Spinal cord (tissue), 10 donors: ENCODE results near the gene TWIST1. TPM values are rescaled to one million over a fixed set of nuclear protein-coding genes. Genes with fewer than 3 reads are reported as not detected.

ENCODE experiments used
- DNase-seq, 6 donors: peaks; one replicate each; pipeline versions ENCODE4 v3.0.0 to v3.0.0-alpha.2; 2013 to 2015; ENCODE audit warnings: low spot score in 6 of 6, low read depth in 4 of 6
- H3K27ac ChIP-seq: one replicate; pipeline ENCODE4 v1.5.1; 2013; ENCODE audit warnings: low read depth, low read length, control low read depth
- H3K27me3 ChIP-seq: one replicate; pipeline ENCODE4 v1.6.1; 2013; ENCODE audit warnings: low read length; ENCODE audit not compliant: control insufficient read depth, insufficient read depth
- H3K36me3 ChIP-seq: one replicate; pipeline ENCODE4 v1.6.1; 2013; ENCODE audit warnings: low read length; ENCODE audit not compliant: control insufficient read depth, insufficient read depth
- H3K4me1 ChIP-seq: one replicate; pipeline ENCODE4 v1.6.1; 2013; ENCODE audit warnings: low read length; ENCODE audit not compliant: control insufficient read depth, insufficient read depth
- H3K4me3 ChIP-seq: one replicate; pipeline ENCODE4 v1.5.1; 2013; ENCODE audit warnings: low read depth, low read length, control low read depth
- H3K9me3 ChIP-seq: one replicate; pipeline ENCODE4 v1.6.1; 2013; ENCODE audit warnings: low read length; ENCODE audit not compliant: control insufficient read depth, insufficient read depth
- WGBS: methylation state at CpG from one replicate; pipeline ENCODE4 v1.1.5; 2013; ENCODE audit warnings: missing lambda C conversion rate; ENCODE audit not compliant: insufficient coverage; 5-methylcytosine and 5-hydroxymethylcytosine counted together
- polyA plus RNA-seq, 2 donors: library from polyadenylated mRNA; unstranded; fragments of 120-200 nt; gene quantifications; one replicate each; pipeline ENCODE4 v1.2.1, GENCODE V29; 2013; ENCODE audit not compliant: insufficient read length in 2 of 2
- total RNA-seq, 2 donors: library from RNA; depleted of rRNA in 1 of 2; stranded (reverse); fragments of 120-200 nt in 1 of 2; fragments of >200 nt in 1 of 2; gene quantifications; one replicate each; pipeline versions ENCODE4 v1.2.3 to v1.2.4, GENCODE V29; 2013 to 2014
- donor health status: healthy.

Gene TWIST1
- total and polyA plus RNA-seq, 4 donors = 5.7 to 19.9 (median 6.7) TPM

DNA sequence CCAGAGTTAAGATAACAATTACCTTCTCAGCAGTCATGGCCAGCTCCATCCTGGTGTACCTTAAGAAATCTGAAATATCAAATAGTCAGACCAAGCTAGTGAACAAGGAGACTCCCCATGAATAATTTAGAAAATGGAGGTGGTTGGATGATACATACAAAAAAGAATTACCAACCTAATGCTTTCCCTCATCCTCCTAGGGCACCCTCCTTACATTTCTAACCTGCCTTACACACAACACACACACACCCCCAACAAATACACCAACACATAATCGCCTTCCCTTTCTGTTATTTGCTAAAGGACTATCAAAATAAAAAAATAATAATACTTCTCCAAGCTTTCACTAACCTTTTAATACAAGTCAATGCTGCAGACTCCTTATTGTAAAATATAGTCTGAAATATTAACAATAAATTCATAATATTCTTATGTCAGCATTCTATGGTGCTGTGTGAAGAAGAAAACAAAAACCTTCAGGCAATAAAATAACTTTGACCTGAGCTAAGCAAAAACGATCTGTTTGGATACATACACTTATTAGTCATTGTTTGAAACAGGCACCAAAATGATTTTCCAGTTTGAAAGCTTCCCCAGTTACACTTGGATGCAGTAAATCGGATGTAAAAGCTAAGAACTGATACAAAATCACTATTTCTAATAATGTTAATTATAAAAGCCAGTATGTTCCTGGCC is 3.4 kb downstream of the TWIST1 start:
- peak overlapping the region; percentile 68 for H3K4me3 ChIP-seq

DNA sequence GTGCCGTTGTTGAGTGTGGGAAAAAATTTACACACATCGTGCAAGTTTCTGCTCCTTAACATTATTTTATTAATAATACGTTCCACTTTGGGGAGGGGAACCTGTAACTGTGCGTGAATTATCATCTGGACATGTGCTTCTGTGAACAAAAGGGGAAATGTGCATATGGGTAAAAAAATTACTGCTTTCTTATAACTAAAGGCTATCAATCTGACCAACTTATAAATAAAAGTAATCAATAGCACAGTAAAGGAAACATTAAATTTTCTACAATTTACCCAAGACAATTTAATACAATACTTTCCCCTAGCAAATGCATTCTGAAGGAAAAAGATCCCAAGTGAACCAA is 4.5 kb downstream of the TWIST1 start:
- H3K27ac ChIP-seq = no peak overlapping the region
- peaks cover 98% of the 10 kb centered on the region for H3K27me3 ChIP-seq
- peak overlapping the region; percentile 26 for H3K4me3 ChIP-seq
- no peaks in the 10 kb centered on the region for H3K36me3 ChIP-seq
- H3K4me1 ChIP-seq = peaks cover 26% of the 10 kb centered on the region
- no peaks in the 10 kb centered on the region for H3K9me3 ChIP-seq
- no CpG with 5 or more reads among the region's 4 CpGs for WGBS
- peak in 3 of 6 donors; percentile 26 to 53 (median 36) for DNase-seq

More for the DNA sequence above, 3.4 kb downstream of the TWIST1 start:
- H3K9me3 ChIP-seq = no peaks in the 10 kb centered on the region
- H3K4me1 ChIP-seq = peaks cover 30% of the 10 kb centered on the region
- WGBS = no CpG with 5 or more reads among the region's 3 CpGs
- H3K36me3 ChIP-seq = no peaks in the 10 kb centered on the region
- H3K27ac ChIP-seq = no peak overlapping the region
- H3K27me3 ChIP-seq = peaks cover 98% of the 10 kb centered on the region
- DNase-seq = peak in 3 of 6 donors; percentile 0 to 21 (median 7)

DNA sequence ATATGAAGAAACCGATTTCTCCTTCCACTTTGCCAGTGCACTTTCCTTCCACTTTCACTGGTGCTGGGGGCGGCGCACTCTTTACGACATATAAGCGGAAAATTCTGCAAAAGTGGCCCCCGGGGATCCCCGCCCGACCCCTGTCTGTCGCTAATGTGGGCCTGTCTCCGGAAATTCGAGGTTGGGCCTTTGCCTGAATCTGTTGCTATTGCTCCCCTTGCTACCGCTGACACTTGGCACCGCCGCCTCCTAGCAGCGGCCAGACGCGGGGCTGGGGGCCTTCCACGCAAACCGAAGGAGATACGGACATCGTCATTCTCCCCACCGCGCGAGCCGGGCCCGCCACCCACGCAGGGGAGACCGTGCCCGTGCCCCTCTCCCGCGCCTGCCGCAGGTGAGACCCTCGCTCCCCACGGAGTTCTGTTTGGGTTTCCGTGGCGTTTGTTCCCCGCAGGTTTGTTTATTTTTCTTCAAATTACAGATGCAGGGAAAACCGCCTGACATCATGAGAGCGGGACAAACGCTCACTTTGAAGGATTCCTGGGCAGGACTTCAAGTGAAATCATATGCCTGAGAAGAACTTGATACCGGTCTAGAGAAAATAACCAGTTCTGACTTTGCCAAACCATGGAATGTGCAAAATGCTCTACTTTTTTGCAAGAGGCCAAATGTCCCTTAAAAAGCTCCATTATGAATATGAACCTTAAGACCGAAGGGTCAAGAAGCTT is 5.0 kb downstream of the TWIST1 start:
- H3K4me3 ChIP-seq = peak overlapping the region; percentile 26
- WGBS = 1% methylated on average over 41 of the region's 42 CpGs
- peaks cover 26% of the 10 kb centered on the region for H3K4me1 ChIP-seq
- peak in 2 of 6 donors; percentile 14 to 35 for DNase-seq
- no peaks in the 10 kb centered on the region for H3K36me3 ChIP-seq
- H3K9me3 ChIP-seq = no peaks in the 10 kb centered on the region
- peaks cover 98% of the 10 kb centered on the region for H3K27me3 ChIP-seq
- H3K27ac ChIP-seq = peak overlapping the region; percentile 29

DNA sequence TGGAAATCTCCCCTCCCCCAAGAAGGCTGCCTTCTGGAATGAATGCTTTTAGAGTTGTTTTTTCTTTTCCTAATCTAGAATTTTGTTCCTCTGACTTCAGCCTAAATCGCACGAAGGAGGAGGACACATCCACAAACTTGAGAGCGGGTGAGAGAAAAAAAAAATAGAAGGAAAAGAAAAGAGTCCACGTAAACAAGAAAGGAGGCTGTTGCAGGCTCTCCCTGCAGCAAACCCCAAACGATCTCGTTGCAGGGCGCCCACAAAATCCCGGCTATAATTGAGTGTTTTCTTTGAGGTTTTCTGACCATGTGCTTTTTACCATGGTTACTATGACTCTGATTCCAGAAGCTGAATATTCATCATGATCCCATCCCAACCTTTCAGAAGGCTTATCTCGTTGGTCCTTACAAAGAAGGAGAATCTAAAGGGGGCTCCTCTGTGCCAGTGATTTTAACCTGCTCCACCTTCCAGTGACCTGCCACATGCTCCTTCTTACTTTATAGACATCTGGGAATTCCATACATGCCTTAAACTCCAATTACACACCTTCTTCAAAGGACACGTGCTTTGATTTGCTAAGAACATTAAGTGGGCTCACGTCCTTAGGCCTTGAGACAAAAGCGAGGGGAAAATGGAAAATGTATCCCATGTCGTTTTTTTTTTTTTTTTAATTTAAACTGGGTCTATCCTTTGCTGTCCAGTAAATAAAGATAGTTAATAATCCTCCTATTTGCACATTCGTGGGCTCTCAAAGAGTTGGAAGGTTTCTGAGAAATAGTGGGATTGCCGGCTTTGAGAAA is 5.8 kb downstream of the TWIST1 start:
- Histone ChIP-seq H3K4me3 (peak overlapping the region; percentile 26), H3K4me1 (peaks cover 30% of the 10 kb centered on the region), H3K9me3 (no peaks in the 10 kb centered on the region), H3K36me3 (no peaks in the 10 kb centered on the region), H3K27me3 (peaks cover 100% of the 10 kb centered on the region), H3K27ac (peak overlapping the region; percentile 52)
- 3% methylated on average over 5 of the region's 15 CpGs for WGBS
- peak in 4 of 6 donors; percentile 9 to 62 (median 42) for DNase-seq

DNA sequence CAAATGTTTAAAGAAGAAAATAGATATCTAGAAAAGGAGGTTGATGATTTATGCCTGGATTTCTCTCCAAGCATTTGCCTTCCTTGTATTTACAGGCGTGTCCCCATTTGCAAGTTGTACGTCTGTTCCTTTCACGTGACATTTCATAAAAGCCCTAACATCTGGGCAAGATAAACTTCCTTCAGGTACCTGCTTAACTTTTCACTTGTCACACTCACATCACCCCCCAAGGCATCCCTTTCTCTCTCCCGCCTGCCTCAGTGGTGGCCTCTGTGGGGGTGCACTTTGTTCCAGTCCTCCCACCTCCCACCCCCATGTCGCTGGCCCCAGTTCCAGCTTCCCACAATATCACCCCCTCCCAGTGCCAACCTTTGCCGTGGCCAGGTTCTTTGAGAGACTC is 6.7 kb downstream of the TWIST1 start:
- WGBS = 0% methylated on average over 4 of the region's 6 CpGs
- H3K4me1 ChIP-seq = peaks cover 30% of the 10 kb centered on the region
- peak in 1 of 6 donors; percentile 15 for DNase-seq

DNA sequence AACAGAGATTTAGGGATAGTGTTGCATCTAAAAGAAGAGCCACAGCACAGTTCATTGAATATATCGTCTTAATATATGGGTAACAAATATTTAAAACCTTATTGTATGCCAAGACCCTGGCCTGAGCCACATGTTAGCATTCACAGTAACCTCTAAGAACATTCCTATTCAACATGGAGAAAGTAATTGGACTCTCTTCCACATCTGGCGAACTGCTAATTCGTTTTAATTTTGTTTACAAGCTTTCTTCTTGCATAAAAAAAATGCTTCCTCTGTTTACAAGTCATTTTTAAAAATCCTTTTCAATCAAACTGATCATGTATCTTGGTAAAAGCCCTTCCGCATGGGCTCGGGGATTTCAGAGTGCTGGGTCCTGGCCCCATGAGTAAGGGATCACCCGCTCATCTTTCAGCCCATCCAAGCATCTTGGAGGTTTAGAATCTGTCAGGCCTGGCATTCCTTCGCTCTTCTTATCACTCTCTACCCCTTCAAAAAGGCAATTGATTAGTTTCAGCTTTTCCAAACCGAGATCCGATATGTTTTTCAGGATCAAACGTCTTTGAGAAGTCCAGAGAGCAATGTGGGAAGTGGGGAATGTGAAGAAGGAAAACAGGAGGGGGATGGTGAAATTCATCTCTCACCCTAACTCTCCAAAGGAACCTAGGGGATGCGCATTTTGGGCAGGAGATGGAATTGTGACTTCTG is 7.3 kb downstream of the TWIST1 start:
- H3K4me1 ChIP-seq = peaks cover 30% of the 10 kb centered on the region
- no peak overlapping the region for H3K27ac ChIP-seq

More for the DNA sequence above, 6.7 kb downstream of the TWIST1 start:
- H3K27me3 ChIP-seq = peaks cover 100% of the 10 kb centered on the region
- H3K36me3 ChIP-seq = no peaks in the 10 kb centered on the region
- no peak overlapping the region for H3K27ac ChIP-seq
- no peaks in the 10 kb centered on the region for H3K9me3 ChIP-seq
- no peak overlapping the region for H3K4me3 ChIP-seq

DNA sequence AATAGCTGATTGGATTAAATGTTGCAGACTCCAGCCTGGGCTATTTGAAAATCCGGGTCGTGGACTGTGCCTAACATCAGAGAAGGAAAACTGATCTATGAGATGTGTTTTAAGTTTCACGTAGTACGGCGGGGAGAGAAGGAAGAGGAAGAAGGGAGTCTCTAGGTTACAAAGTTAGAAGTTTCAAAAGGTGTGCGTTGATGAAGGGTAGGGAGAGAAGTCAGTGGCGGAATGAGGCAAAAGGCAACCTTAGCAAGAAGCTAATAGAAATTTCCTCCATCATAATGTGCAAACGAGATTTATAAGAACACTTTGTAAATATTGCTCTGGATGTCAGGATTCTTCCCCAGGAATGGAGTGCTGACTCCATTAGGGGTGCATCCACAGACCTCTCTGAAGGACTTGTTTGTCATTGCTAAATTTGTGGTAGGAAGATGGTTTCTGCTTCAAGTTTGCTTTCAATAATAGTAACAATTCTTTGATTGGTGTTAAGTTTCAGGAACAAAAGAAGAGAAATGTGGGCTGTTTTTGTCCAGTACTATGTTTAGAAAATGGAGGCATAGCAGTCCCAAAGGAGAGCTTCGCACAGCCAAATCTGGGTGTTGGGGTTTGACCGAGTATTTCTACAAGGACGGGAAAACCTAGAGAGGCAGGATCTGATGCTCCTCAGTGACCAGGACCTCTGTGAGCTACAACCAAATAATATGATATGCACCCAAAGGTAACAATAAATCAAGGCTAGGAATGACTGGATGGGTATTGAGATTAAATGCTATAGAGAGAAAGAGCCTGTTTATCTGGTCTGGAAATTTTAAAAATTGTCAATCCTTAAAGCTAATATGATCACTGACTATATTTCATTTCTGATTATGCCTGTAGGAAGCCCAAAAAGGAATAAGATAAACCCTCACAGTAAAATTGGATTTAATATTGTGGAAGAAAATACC is 8.2 kb downstream of the TWIST1 start:
- peak overlapping the region; percentile 79 for H3K27ac ChIP-seq
- H3K4me3 ChIP-seq = no peak overlapping the region
- DNase-seq = peak in 4 of 6 donors; percentile 6 to 49 (median 20)
- H3K27me3 ChIP-seq = peaks cover 100% of the 10 kb centered on the region
- no peaks in the 10 kb centered on the region for H3K9me3 ChIP-seq
- no peaks in the 10 kb centered on the region for H3K36me3 ChIP-seq
- 0% methylated on average over 6 of the region's 11 CpGs for WGBS
- H3K4me1 ChIP-seq = peaks cover 30% of the 10 kb centered on the region

More for the DNA sequence above, 7.3 kb downstream of the TWIST1 start:
- no peak overlapping the region for H3K4me3 ChIP-seq
- H3K36me3 ChIP-seq = no peaks in the 10 kb centered on the region
- H3K27me3 ChIP-seq = peaks cover 100% of the 10 kb centered on the region
- no peaks in the 10 kb centered on the region for H3K9me3 ChIP-seq
- peak in 3 of 6 donors; percentile 9 to 40 (median 37) for DNase-seq
- 15% methylated on average over 6 of the region's 11 CpGs for WGBS

DNA sequence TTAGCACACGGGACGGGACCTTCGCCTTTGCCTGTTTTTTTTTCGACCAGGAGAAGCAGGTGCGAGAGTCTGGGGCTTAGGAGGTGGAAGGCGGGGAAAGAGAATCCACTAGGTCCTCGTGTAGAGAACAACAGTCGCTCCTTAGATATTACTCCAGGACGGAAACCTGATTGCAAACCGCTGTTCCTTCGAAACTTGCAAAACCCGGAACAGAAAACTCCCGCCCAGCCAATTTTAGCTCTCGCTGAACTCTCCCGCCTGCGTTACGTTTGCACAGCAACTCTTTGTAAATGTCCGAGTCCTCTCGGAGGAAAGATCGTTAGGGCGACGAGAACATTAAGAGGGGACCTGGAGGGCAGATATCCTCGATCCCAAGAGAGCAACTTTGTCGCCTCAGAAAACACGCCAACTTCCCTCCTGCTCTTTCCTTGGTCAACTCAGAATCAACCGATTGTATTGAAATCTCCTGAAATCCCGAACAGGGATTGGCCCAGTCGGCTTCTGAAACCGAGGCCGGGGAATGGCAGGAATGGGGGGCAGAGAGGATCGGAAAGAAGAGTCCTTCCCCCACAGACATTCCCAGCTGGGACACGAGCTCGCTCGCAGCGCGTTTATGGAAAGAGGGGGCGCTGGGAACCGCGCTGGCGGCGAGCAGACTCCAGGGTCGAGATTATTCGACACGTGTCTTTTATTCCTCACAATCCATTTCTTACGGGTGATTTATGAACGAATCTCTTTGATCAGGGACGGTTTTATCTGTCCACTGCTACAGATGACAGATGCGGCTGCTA is 9.9 kb downstream of the TWIST1 start:
- H3K4me1 ChIP-seq = peaks cover 29% of the 10 kb centered on the region
- H3K27ac ChIP-seq = peak overlapping the region; percentile 79
- peaks cover 93% of the 10 kb centered on the region for H3K27me3 ChIP-seq
- no peaks in the 10 kb centered on the region for H3K36me3 ChIP-seq
- 2% methylated on average over 30 of the region's 48 CpGs for WGBS
- DNase-seq = peak in 4 of 6 donors; percentile 33 to 77 (median 66)
- H3K9me3 ChIP-seq = no peaks in the 10 kb centered on the region
- peak overlapping the region; percentile 54 for H3K4me3 ChIP-seq
